GM18909 (cell line): ENCODE results near the gene PIGN.

ENCODE experiments used
- ATAC-seq: cut with Tn5 transposase; IDR thresholded peaks from one replicate; pipeline ENCODE4 v1.9.1; 2021; ENCODE audit warnings: mild to moderate bottlenecking; ENCODE audit not compliant: unreplicated experiment, poor library complexity

PIGN gene

GRCh38 chr18:62186774-62187542 lies at the start of gene PIGN, which contains the start of gene RELCH:
Gene PIGN (minus strand): TSS chr18:62187056. CDS start chr18:62161353, 25,703 bp downstream.
Gene RELCH (plus strand): TSS chr18:62187255. CDS start chr18:62187506, 251 bp downstream.
- ATAC-seq = peak; percentile 93

- ATAC-seq = no peak
These were observed 49.4 kb upstream of the PIGN start for GRCh38 chr18:62236252-62236651.

DNA sequence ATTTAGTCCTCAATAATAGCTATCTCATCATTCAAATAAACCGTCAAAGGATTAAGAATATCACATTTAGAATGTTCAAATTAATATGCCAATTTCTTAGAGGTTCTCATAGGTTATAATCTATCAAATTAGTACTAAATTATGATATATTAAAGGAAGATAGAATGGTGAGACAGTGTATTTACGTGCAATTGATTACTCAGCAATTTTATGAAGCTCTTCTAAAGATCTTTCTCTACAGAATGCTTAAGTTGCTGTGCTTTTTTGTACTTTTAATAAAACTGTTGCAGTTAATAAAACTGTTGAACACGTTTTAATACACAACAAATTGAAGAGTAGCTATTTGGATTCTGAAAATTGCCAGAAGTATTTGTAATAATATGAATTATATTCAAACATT lies 39.2 kb upstream of the PIGN start:
- ATAC-seq = no peak

- ATAC-seq = no peak
These were observed 37.4 kb upstream of the PIGN start for GRCh38 chr18:62224229-62224628.

- ATAC-seq = no peak
These were observed 27.9 kb upstream of the PIGN start for GRCh38 chr18:62214790-62215189.

- no peak for ATAC-seq
These were observed 24.5 kb upstream of the PIGN start for GRCh38 chr18:62211325-62211828.

- ATAC-seq = no peak
These were observed 23.3 kb upstream of the PIGN start for GRCh38 chr18:62210138-62210537.

DNA sequence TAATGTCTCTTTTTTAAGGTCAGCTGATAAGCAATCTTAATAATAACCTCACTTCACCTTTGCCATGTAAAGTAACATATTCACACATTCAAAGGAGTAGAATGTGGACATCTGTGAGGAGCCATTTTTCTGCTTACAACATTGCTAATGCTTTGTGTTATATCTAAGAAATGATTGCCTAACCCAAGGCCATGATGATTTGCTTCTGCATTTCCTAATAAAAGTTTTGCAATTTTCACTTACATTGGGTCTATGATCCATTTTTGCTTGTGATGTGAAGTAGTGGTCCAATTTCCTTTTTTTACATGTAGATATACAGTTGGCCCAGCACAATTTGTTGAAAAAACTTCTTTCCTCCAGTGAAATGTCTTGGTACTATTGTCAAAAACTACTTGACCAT lies 22.2 kb upstream of the PIGN start:
- no peak for ATAC-seq

DNA sequence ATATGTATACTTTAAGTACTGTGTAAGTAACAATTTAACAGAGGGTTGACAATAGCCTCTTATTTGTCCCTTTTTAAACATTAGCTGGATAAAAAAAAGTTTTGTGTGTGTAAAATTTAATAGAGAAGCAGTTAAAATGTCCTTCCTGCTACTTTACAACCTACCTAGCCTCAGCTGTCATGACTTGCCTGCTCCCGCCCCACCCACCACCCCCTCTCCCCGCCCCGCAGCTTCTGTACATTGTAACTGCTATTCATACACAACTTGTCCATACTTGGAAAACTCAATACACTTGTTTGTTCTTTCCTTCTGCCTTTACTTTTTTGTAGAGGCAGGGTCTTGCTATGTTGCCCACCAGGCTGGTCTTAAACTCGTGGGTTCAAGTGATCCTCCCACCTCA lies 19.7 kb upstream of the PIGN start:
- no peak for ATAC-seq

- no peak for ATAC-seq
These were observed 19.0 kb upstream of the PIGN start for GRCh38 chr18:62205824-62206223.

GRCh38 chr18:62201870-62202269 lies 15.0 kb upstream of the PIGN start:
- ATAC-seq = no peak

GRCh38 chr18:62200121-62200914 lies 13.5 kb upstream of the PIGN start:
- ATAC-seq = no peak

DNA sequence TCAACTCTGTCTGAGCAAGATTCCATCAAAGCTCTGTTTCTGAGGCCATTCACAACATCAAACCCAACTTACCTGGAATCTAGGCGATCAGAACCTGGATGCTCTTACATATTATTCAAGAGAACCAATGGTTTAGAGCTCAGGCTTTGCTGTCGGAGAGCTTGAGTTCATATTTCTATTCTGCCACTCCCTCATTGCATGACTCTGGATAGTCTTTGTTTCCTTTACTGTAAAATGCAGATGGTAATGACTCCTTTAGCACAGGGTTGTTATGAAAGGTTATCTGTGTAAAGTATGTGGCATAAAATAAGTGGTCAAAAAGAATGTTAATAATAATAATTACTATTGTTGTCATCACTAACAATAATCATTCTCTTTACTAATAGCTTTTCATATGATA lies 12.8 kb upstream of the PIGN start:
- no peak for ATAC-seq

DNA sequence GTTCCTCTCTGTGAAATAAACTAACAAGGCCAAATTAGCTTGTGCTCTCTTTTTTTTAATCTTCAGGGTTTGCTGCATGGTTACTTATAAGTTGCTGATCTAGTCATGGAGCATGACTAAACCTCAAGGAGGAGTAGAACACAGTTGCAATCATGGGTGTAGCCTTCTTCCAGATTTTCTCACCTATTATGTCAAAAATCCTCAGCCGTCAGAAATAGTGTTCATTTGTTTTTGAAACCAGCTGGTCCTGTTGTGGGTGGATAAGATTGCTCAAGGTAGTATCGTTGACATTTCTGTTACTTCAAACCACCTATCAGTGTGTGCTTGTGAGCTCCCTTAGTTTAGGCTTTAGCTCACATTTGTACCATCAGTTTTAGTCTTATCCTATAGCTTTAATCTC lies 11.4 kb upstream of the PIGN start:
- ATAC-seq = no peak

DNA sequence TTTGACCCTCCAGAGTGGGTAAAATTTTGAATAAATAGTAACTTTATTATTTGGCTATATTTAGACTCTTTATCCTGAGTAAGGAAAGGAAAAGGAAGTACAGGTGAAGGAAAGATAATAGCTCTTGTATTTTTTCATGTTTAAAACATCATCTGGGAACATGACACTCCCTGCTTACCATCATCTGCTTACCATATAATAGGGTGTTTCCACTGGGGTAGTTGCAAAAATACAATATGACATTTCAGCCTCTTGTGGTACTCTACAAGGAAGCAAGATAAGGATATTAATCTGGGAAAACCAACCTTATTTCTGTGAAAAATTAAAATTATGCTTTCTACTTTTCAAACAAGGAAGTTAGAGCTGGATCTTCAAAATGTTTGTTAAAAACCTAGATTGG lies 10.1 kb upstream of the PIGN start:
- ATAC-seq = no peak

GRCh38 chr18:62196079-62196478 lies 9.2 kb upstream of the PIGN start:
- no peak for ATAC-seq

DNA sequence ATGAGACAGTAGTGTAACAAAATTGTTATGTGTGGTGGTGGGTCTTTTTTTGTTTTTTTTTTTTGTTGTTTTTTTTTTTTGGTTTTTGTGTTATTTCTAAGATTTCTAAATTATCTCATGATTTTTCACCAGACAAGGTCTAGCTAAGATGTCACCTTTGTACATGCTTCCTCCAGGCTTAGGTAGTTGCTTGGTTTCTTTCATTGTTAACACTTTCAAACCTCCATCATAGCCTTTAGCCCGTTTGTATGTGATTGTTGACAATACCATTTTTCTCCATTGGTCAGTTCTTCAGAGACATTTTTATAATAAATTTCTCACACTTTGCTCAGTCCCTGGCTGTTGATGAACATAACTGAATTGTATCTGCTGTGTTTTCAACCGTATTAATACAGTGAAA lies 2.4 kb upstream of the PIGN start:
- ATAC-seq = no peak

- peak; percentile 13 for ATAC-seq
These were observed 971 bp upstream of the PIGN start for GRCh38 chr18:62187543-62188510.

DNA sequence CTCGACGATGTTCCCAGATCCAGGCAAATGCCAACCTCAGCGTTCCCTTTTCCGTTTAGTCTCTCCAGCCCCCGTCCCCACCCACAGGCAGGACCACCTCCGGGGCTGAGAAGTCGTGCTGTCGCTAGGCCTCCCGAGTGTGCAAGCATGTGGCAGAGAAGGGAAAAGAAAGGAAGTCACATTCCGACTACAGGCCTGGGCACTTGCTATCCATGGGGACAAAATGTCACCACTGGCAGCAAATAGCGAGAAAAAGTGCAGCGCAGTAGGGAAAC lies 420 bp downstream of the PIGN start:
- ATAC-seq = no peak

DNA sequence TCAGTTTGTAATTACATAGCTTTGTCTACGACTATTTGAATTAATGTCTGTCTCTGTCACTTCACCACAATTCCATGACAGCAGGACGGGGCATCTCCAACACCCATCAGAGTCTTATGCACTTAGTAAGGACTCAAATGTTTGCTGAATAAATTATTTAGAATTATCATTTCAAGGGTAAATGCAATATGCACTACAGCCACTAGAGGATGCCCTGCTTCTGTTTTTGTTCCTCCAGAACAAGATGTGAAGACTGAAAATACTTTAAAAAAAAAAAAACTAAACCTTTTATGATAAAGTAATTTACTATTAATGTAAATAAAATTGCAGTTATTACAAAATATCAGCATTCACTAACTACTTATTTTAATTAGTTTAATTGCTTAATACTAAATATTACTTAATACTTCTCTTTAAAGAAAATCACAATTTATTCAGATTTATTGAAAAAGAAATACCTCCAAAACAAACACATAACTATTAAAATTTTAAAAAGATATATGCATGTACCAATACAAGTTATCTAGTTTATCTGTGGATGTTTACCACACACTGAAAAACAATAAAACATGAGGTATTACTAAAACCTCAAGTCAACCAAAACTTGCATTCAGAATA lies 3.2 kb downstream of the PIGN start:
- ATAC-seq = no peak
